Keratinocyte (primary cell): ENCODE measurements around the gene FLRT1. TPM values are rescaled to one million over a fixed set of nuclear protein-coding genes. Genes with fewer than 3 reads are reported as not detected.

Experiments
- DNase-seq: peaks from one replicate; pipeline ENCODE4 v3.0.0-alpha.2; 2011; ENCODE audit warnings: low read depth, missing footprints, low spot score
- FAIRE-seq: peaks from 2 replicates; lab custom pipeline; 2011; peaks lifted over from hg19 to GRCh38; lab: Jason Lieb, UNC
- H2AFZ ChIP-seq: 2 replicates; pipeline ENCODE4 v1.6.0; 2012; ENCODE audit warnings: low read length, control low read depth, inconsistent platforms; ENCODE audit not compliant: control insufficient read depth
- H3K27ac ChIP-seq: 2 replicates; pipeline ENCODE4 v1.5.1; 2011; ENCODE audit warnings: low read length; ENCODE audit not compliant: control insufficient read depth, insufficient read depth
- H3K27me3 ChIP-seq: 3 replicates; pipeline ENCODE4 v1.6.0; 2011; ENCODE audit warnings: low read length; ENCODE audit not compliant: control insufficient read depth, insufficient read depth; ENCODE audit errors: extremely low read depth
- H3K36me3 ChIP-seq, 2 experiments: 2 replicates in 1 of 2; 3 replicates in 1 of 2; pipeline ENCODE4 v1.5.1; 2011; ENCODE audit warnings: low read length in 2 of 2, mild to moderate bottlenecking in 1 of 2; ENCODE audit not compliant: control insufficient read depth in 2 of 2, insufficient read depth in 2 of 2; ENCODE audit errors: extremely low read depth in 1 of 2
- H3K4me1 ChIP-seq: 3 replicates; pipeline ENCODE4 v1.5.1; 2011; ENCODE audit warnings: low read length; ENCODE audit not compliant: control insufficient read depth, insufficient read depth; ENCODE audit errors: extremely low read depth
- H3K4me2 ChIP-seq: 3 replicates; pipeline ENCODE4 v1.6.0; 2011; ENCODE audit warnings: low read depth, low read length; ENCODE audit not compliant: control insufficient read depth, insufficient read depth; ENCODE audit errors: extremely low read depth
- H3K4me3 ChIP-seq, 3 experiments: fragments of 200-600 bp in 1 of 3; sonication (generic) in 1 of 3; 2 replicates in 2 of 3; 3 replicates in 1 of 3; pipeline ENCODE4 v1.5.1; 2011 to 2016; ENCODE audit warnings: low read length in 3 of 3, mild to moderate bottlenecking in 3 of 3, control low read depth in 2 of 3, inconsistent platforms in 1 of 3, low read depth in 1 of 3, mixed read lengths in 1 of 3, mixed run types in 1 of 3, moderate library complexity in 1 of 3; ENCODE audit not compliant: control insufficient read depth in 2 of 3, insufficient read depth in 2 of 3; ENCODE audit errors: extremely low read depth in 1 of 3
- H3K79me2 ChIP-seq: 2 replicates; pipeline ENCODE4 v1.6.0; 2012; ENCODE audit warnings: low read length; ENCODE audit not compliant: control insufficient read depth, insufficient read depth
- H3K9ac ChIP-seq: 3 replicates; pipeline ENCODE4 v1.6.0; 2011; ENCODE audit warnings: low read length; ENCODE audit not compliant: control insufficient read depth, insufficient read depth; ENCODE audit errors: extremely low read depth
- H3K9me1 ChIP-seq: 3 replicates; pipeline ENCODE4 v1.6.0; 2011; ENCODE audit warnings: low read length; ENCODE audit not compliant: control insufficient read depth, insufficient read depth; ENCODE audit errors: extremely low read depth
- H3K9me3 ChIP-seq: 2 replicates; pipeline ENCODE4 v1.5.1; 2012; ENCODE audit warnings: low read depth, low read length; ENCODE audit not compliant: control insufficient read depth
- H4K20me1 ChIP-seq: 3 replicates; pipeline ENCODE4 v1.6.0; 2011; ENCODE audit warnings: low read length; ENCODE audit not compliant: control insufficient read depth, insufficient read depth; ENCODE audit errors: extremely low read depth
- EZH2 ChIP-seq: IDR thresholded peaks from one replicate; pipeline ENCODE4 v1.6.1; 2012; ENCODE audit warnings: inconsistent platforms, mild to moderate bottlenecking, low read length, moderate library complexity
- dilution Hi-C: fragments of 300-500 bp; cut with MboI; formaldehyde crosslinking; loops from one replicate; pipeline ENCODE4 v1.7.0; 2020; ENCODE audit warnings: low sequenced_read_pairs; ENCODE audit not compliant: extremely low pct_ligation_motif_present
- polyA plus RNA-seq, 5 experiments: library from polyadenylated mRNA; depleted of rRNA in 3 of 5; stranded (reverse) in 3 of 5; stranded (forward) in 1 of 5; unstranded in 1 of 5; fragments of >200 nt; gene quantifications; 1 replicate in 1 of 5; 2 replicates in 3 of 5; 3 replicates in 1 of 5; pipeline versions ENCODE4 v1.2.1 to v1.2.3, GENCODE V29; 2011 to 2012; ENCODE audit warnings: missing spikeins in 2 of 5, low read depth in 1 of 5, low replicate concordance in 1 of 5
- TF ChIP-seq, protein P1 (sequence below), 3 experiments: IDR thresholded peaks in 1 of 3; conservative IDR thresholded peaks in 1 of 3; optimal IDR thresholded peaks in 1 of 3; 2 replicates in 2 of 3; 3 replicates in 1 of 3; pipeline versions ENCODE3 to v1.5.1; 2011; ENCODE audit warnings: low read length in 3 of 3, mild to moderate bottlenecking in 3 of 3, moderate library complexity in 2 of 3, control low read depth in 1 of 3, inconsistent platforms in 1 of 3; ENCODE audit not compliant: insufficient read depth in 2 of 3; ENCODE audit errors: extremely low read depth in 1 of 3

Gene FLRT1
- polyA plus RNA-seq, 1 donor (not counting 4 experiments of a cell fraction or from before 2014, with no cell fraction given), result not detected

DNA sequence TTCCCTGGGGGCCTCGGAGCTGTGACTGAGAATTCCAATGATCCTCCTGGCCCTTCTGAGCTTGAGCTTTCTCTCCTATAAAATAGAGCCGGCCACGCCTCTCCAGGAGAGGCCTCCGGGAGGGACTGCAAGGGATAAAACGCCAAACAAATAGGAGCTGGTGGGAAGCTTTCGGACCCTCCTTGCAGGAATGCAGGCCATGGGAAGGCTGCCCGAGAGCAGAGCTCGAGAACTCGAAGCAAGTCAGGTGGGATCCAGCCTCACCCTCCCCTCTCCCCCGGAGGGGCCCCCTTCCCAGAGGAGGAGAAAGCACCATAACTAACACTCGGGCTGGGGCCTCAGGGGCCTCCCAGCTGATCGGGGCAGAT lies 34.6 kb downstream of the FLRT1 start:
- Histone ChIP-seq H3K9me1 (no peaks in the 10 kb centered on the region), H3K4me3 (no peak overlapping the region), H3K4me2 (no peak overlapping the region), H3K79me2 (no peaks in the 10 kb centered on the region), H3K27me3 (no peaks in the 10 kb centered on the region), H2AFZ (no peak overlapping the region), H3K9me3 (no peaks in the 10 kb centered on the region), H3K27ac (no peak overlapping the region), H3K4me1 (no peaks in the 10 kb centered on the region), H3K36me3 (no peaks in the 10 kb centered on the region), H4K20me1 (peaks cover 7% of the 10 kb centered on the region), H3K9ac (no peak overlapping the region)
- dilution Hi-C loops, result no loop called here
- no peak for DNase-seq
- no peak for TF ChIP-seq EZH2
- TF ChIP-seq, protein P1, sequence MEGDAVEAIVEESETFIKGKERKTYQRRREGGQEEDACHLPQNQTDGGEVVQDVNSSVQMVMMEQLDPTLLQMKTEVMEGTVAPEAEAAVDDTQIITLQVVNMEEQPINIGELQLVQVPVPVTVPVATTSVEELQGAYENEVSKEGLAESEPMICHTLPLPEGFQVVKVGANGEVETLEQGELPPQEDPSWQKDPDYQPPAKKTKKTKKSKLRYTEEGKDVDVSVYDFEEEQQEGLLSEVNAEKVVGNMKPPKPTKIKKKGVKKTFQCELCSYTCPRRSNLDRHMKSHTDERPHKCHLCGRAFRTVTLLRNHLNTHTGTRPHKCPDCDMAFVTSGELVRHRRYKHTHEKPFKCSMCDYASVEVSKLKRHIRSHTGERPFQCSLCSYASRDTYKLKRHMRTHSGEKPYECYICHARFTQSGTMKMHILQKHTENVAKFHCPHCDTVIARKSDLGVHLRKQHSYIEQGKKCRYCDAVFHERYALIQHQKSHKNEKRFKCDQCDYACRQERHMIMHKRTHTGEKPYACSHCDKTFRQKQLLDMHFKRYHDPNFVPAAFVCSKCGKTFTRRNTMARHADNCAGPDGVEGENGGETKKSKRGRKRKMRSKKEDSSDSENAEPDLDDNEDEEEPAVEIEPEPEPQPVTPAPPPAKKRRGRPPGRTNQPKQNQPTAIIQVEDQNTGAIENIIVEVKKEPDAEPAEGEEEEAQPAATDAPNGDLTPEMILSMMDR (optimal IDR thresholded peaks at IDR 0.05 in 1 of 3, IDR thresholded peaks at IDR 0.05 in 1 of 3, conservative IDR thresholded peaks at IDR 0.05 in 1 of 3; ENCODE audit: extremely low read depth in 1 of 3, insufficient read depth in 2 of 3, low read length in 3 of 3), result no peak
- FAIRE-seq, result no peak

DNA sequence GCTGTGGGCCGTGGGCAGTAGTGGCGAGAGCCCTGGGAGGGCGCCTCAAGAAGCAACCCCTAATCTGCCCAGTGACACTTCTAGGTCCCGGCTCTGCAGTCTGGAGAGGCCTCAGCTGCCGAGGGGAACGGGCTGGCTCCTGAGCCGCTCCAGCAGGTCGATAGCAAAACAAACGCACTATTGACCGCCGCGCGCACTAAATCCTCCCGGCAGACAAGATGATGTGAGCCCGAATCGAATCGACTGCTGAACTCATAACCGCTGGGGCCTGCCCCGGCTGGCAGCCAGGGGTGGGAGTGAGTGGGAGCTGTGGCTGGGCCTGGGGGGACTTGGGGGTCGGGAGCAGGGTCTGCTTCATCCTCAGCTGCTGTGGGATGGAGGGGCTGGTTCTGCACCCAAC lies 36.1 kb downstream of the FLRT1 start:
- Histone ChIP-seq H3K4me1 (no peaks in the 10 kb centered on the region), H3K79me2 (no peaks in the 10 kb centered on the region), H3K36me3 (no peaks in the 10 kb centered on the region), H3K27ac (no peak overlapping the region), H2AFZ (no peak overlapping the region), H3K9ac (no peak overlapping the region), H3K9me3 (no peaks in the 10 kb centered on the region), H3K27me3 (no peaks in the 10 kb centered on the region), H3K9me1 (no peaks in the 10 kb centered on the region), H4K20me1 (peaks cover 7% of the 10 kb centered on the region), H3K4me2 (no peak overlapping the region), H3K4me3 (no peak overlapping the region)
- no peak for DNase-seq
- FAIRE-seq, result no peak
- dilution Hi-C loops, result no loop called here
- TF ChIP-seq EZH2, result no peak
- TF ChIP-seq, protein P1 (optimal IDR thresholded peaks at IDR 0.05 in 1 of 3, IDR thresholded peaks at IDR 0.05 in 1 of 3, conservative IDR thresholded peaks at IDR 0.05 in 1 of 3; ENCODE audit: extremely low read depth in 1 of 3, insufficient read depth in 2 of 3, low read length in 3 of 3), result no peak
